HepG2 (cell line): Measurements from ENCODE around the gene ZG16. TPM values are rescaled to one million over a fixed set of nuclear protein-coding genes. Genes with fewer than 3 reads are reported as not detected.

Experiments
- ATAC-seq: fragments of 200-7000 bp; cut with Tn5 transposase; 3 replicates; pipeline ENCODE4 v1.9.1; 2020; ENCODE audit warnings: mild to moderate bottlenecking, moderate library complexity
- BruUV-seq: library from RNA; stranded (reverse); fragments of 400-500 nt; replicated peaks from 2 replicates; lab custom pipeline; 2021; lab: Mats Ljungman, UMichigan
- CTCF ChIA-PET: fragments of 300-600 bp; formaldehyde crosslinking; extraction: SDS; loops from one replicate; lab custom pipeline; 2021; ENCODE audit warnings: low total read pairs, inconsistent platforms, low intra/inter-chr PET ratio; lab: Yijun Ruan, JAX
- POLR2A ChIA-PET: fragments of 350-600 bp; sonication (Branson Sonifier 250); formaldehyde crosslinking; loops from one replicate; lab custom pipeline; 2020; ENCODE audit warnings: antibody characterized with exemption, inconsistent platforms; lab: Yijun Ruan, JAX
- DNase-seq: peaks from one replicate; pipeline ENCODE4 v3.0.0-alpha.2; 2015; ENCODE audit warnings: low spot score
- FAIRE-seq: peaks from 3 replicates; lab custom pipeline; 2011; peaks lifted over from hg19 to GRCh38; lab: Jason Lieb, UNC
- H2AFZ ChIP-seq: one replicate; pipeline ENCODE4 v1.6.1; 2011; ENCODE audit warnings: low read length, inconsistent platforms
- H3K27ac ChIP-seq: fragments of 300-600 bp; 3 replicates; pipeline ENCODE4 v1.8.0; 2011; ENCODE audit warnings: mixed run types, mild to moderate bottlenecking, mixed read lengths, low read length, inconsistent platforms; ENCODE audit not compliant: insufficient read depth; ENCODE audit errors: extremely low read length
- H3K27me3 ChIP-seq, 2 experiments: fragments of 200-600 bp in 1 of 2; 2 replicates in 1 of 2; 3 replicates in 1 of 2; pipeline versions ENCODE4 v1.6.0 to v1.8.0; 2011; ENCODE audit warnings: low read length in 2 of 2, mild to moderate bottlenecking in 2 of 2, moderate library complexity in 2 of 2, inconsistent platforms in 1 of 2; ENCODE audit not compliant: insufficient read depth in 2 of 2, control insufficient read depth in 1 of 2
- H3K36me3 ChIP-seq, 2 experiments: fragments of 200-600 bp in 1 of 2; replicated peaks in 1 of 2; 2 replicates in 1 of 2; 3 replicates in 1 of 2; pipeline versions ENCODE4 v1.5.1 to v1.8.0; 2011; ENCODE audit warnings: low read length in 2 of 2, inconsistent platforms in 1 of 2; ENCODE audit not compliant: insufficient read depth in 2 of 2, control insufficient read depth in 1 of 2
- H3K4me1 ChIP-seq: 2 replicates; pipeline ENCODE4 v1.5.1; 2012; ENCODE audit warnings: low read length, inconsistent platforms; ENCODE audit not compliant: insufficient read depth
- H3K4me2 ChIP-seq: 2 replicates; pipeline ENCODE4 v1.6.0; 2011; ENCODE audit warnings: low read depth, low read length, inconsistent platforms
- H3K4me3 ChIP-seq, 3 experiments: fragments of 200-600 bp in 1 of 3; sonication (generic), shearing (Covaris generic) in 1 of 3; replicated peaks in 1 of 3; 2 replicates each; pipeline ENCODE4 v1.5.1; 2011 to 2016; ENCODE audit warnings: low read length in 3 of 3, inconsistent platforms in 2 of 3, low read depth in 2 of 3, mild to moderate bottlenecking in 2 of 3, control low read depth in 1 of 3, mixed read lengths in 1 of 3; ENCODE audit not compliant: insufficient read depth in 1 of 3
- H3K79me2 ChIP-seq: one replicate; pipeline ENCODE4 v1.6.1; 2011; ENCODE audit warnings: low read length, inconsistent platforms; ENCODE audit not compliant: insufficient read depth
- H3K9ac ChIP-seq: 2 replicates; pipeline ENCODE4 v1.6.0; 2011; ENCODE audit warnings: mild to moderate bottlenecking, low read depth, low read length, inconsistent platforms; ENCODE audit not compliant: insufficient read depth
- H3K9me3 ChIP-seq: 2 replicates; pipeline ENCODE4 v1.5.1; 2012; ENCODE audit warnings: mild to moderate bottlenecking, low read length
- H4K20me1 ChIP-seq: 2 replicates; pipeline ENCODE4 v1.6.0; 2011; ENCODE audit warnings: inconsistent platforms, mild to moderate bottlenecking, low read length, moderate library complexity; ENCODE audit not compliant: insufficient read depth
- BRD4 ChIP-seq: sonication (generic); formaldehyde crosslinking; IDR thresholded peaks from 2 replicates; pipeline ENCODE4 v1.4.0; 2020; ENCODE audit warnings: missing genetic modification reagents
- CBX1 ChIP-seq: IDR thresholded peaks from one replicate; pipeline ENCODE4 v1.6.1; 2016; ENCODE audit warnings: antibody characterized with exemption, low read depth
- CHD2 ChIP-seq: IDR thresholded peaks from 2 replicates; pipeline ENCODE4 v1.6.1; 2011; ENCODE audit warnings: low read depth, low read length, improper control_type of control experiment
- CREM ChIP-seq, 2 experiments: sonication (generic) in 1 of 2; formaldehyde crosslinking in 1 of 2; IDR thresholded peaks; 2 replicates each; pipeline versions ENCODE4 v1.4.0 to v1.6.1; 2016 to 2020; ENCODE audit warnings: antibody characterized with exemption in 1 of 2, mild to moderate bottlenecking in 1 of 2, missing genetic modification reagents in 1 of 2
- DDIT3 ChIP-seq: sonication (generic); formaldehyde crosslinking; IDR thresholded peaks from 2 replicates; pipeline ENCODE4 v1.4.0; 2020; ENCODE audit warnings: mild to moderate bottlenecking, missing genetic modification reagents
- KDM2A ChIP-seq: sonication (generic); formaldehyde crosslinking; IDR thresholded peaks from 2 replicates; pipeline ENCODE4 v1.4.0; 2020; ENCODE audit warnings: low read depth, missing genetic modification reagents, borderline replicate concordance
- MYC ChIP-seq: sonication (generic); formaldehyde crosslinking; IDR thresholded peaks from 2 replicates; pipeline ENCODE4 v1.9.0; 2021; ENCODE audit warnings: missing genetic modification reagents, borderline replicate concordance
- USF2 ChIP-seq, 2 experiments: sonication (generic) in 1 of 2; formaldehyde crosslinking in 1 of 2; IDR thresholded peaks; 2 replicates each; pipeline versions ENCODE4 v1.5.1 to v1.6.1; 2011 to 2020; ENCODE audit warnings: borderline replicate concordance in 1 of 2, low read depth in 1 of 2, low read length in 1 of 2, mild to moderate bottlenecking in 1 of 2, missing genetic modification reagents in 1 of 2, moderate library complexity in 1 of 2
- XRCC5 ChIP-seq: fragments of 200-400 bp; formaldehyde crosslinking; optimal IDR thresholded peaks from 2 replicates; pipeline ENCODE3; 2017; ENCODE audit warnings: mild to moderate bottlenecking, low read length
- ZBTB7B ChIP-seq: sonication (generic); formaldehyde crosslinking; IDR thresholded peaks from 2 replicates; pipeline ENCODE4 v1.4.0; 2020; ENCODE audit warnings: missing genetic modification reagents
- ZNF121 ChIP-seq: sonication (generic); formaldehyde crosslinking; IDR thresholded peaks from 2 replicates; pipeline ENCODE4 v1.5.0; 2020; ENCODE audit warnings: mild to moderate bottlenecking, missing genetic modification reagents
- ZNF263 ChIP-seq: sonication (generic); formaldehyde crosslinking; IDR thresholded peaks from 2 replicates; pipeline ENCODE4 v1.4.0; 2020; ENCODE audit warnings: missing genetic modification reagents
- ZNF547 ChIP-seq: sonication (generic); formaldehyde crosslinking; IDR thresholded peaks from 2 replicates; pipeline ENCODE4 v1.5.1; 2020; ENCODE audit warnings: mild to moderate bottlenecking, missing genetic modification reagents
- ZNF605 ChIP-seq: sonication (generic); formaldehyde crosslinking; IDR thresholded peaks from 2 replicates; pipeline ENCODE4 v1.8.0; 2022; ENCODE audit warnings: mild to moderate bottlenecking, missing genetic modification reagents
- ZNF788 ChIP-seq: sonication (generic); formaldehyde crosslinking; IDR thresholded peaks from 2 replicates; pipeline ENCODE4 v1.5.0; 2020; ENCODE audit warnings: mild to moderate bottlenecking, missing genetic modification reagents, borderline replicate concordance
- WGBS: methylation state at CpG from one replicate; pipeline ENCODE4 v1.1.6; 2017; ENCODE audit warnings: low lambda C conversion rate; 5-methylcytosine and 5-hydroxymethylcytosine counted together
- in situ Hi-C: cut with HindIII; loops from 2 replicates; pipeline ENCODE4 v1.10.0; 2017; ENCODE audit warnings: low pct_unique_long_range_greater_than_20kb; ENCODE audit not compliant: extremely low pct_ligation_motif_present
- intact Hi-C: fragments of 100-400 bp; cut with micrococcal nuclease; formaldehyde crosslinking; loops from one replicate; pipeline ENCODE4 v1.10.0; 2022; ENCODE audit not compliant: unreplicated experiment
- polyA plus RNA-seq, 8 experiments: library from polyadenylated mRNA; depleted of rRNA in 3 of 8; stranded (reverse) in 7 of 8; unstranded in 1 of 8; fragments of >200 nt; fragmentation: Illumina TruSeq in 4 of 8; extraction: Trizol in 4 of 8; gene quantifications; 2 replicates each; pipeline versions ENCODE4 v1.2.1 to v1.2.3, GENCODE V29; 2011 to 2016; ENCODE audit warnings: low read depth in 4 of 8, missing spikeins in 1 of 8, mixed read lengths in 1 of 8; ENCODE audit not compliant: insufficient read depth in 1 of 8
- total RNA-seq, 5 experiments: library from RNA; depleted of rRNA; stranded (reverse); fragments of >200 nt; fragmentation: Illumina TruSeq; extraction: Trizol; gene quantifications; 2 replicates each; pipeline ENCODE4 v1.2.3, GENCODE V29; 2016; ENCODE audit warnings: low read depth in 1 of 5

Gene ZG16
- total and polyA plus RNA-seq, 2 of the 13 experiments (the other 11 are each of a cell fraction or from before 2014, with no cell fraction given): 0.04 to 0.07 TPM

- intact Hi-C loops (loop anchor here (5.0 kb wide), 1 partner anchor 36 kb away; the partner anchor contains the start of gene CDIPT), in situ Hi-C loops (no loop called here)
- Histone ChIP-seq H3K4me1 (peaks cover 93% of the 10 kb centered on the region), H3K9me3 (no peaks in the 10 kb centered on the region), H3K27me3 (no peaks in the 10 kb centered on the region), H2AFZ (no peak overlapping the region), H3K4me3 (no peak overlapping the region), H3K27ac (peak overlapping the region; percentile 16), H3K79me2 (peaks cover 7% of the 10 kb centered on the region), H4K20me1 (no peaks in the 10 kb centered on the region), H3K36me3 (no peaks in the 10 kb centered on the region), H3K4me2 (peak overlapping the region; percentile 38), H3K9ac (peak overlapping the region; percentile 6; the same call in 1 of the 2 replicates)
- 22% methylated on average over 8 of the region's 8 CpGs for WGBS
- no TSS peak for BruUV-seq
- ChIA-PET POLR2A (interaction anchor here (0.7 to 6.6 kb wide), 14 partner anchors 7 to 152 kb away, joined by 3 to 145 read pairs (median 4); partner anchors contain the start of genes CDIPT, MAZ, MVP and PAGR1), CTCF (no interaction called here)
- FAIRE-seq (peak; percentile 26), ATAC-seq (peak; percentile 1; the same call in 2 of the 3 replicates), DNase-seq (no peak)
- no peak for TF ChIP-seq USF2 (IDR thresholded peaks at IDR 0.05; ENCODE audit: low read depth, low read length)
- TF ChIP-seq USF2 (CRISPR knock-in tag; IDR thresholded peaks at IDR 0.05; ENCODE audit: borderline replicate concordance): no peak
- no peak for TF ChIP-seq DDIT3 (CRISPR knock-in tag)
- TF ChIP-seq ZNF547: 0 out of 2 replicates have a peak, but pooled peaks have one; percentile 12
- TF ChIP-seq KDM2A (CRISPR knock-in tag): 0 out of 2 replicates have a peak, but pooled peaks have one; percentile 2
- TF ChIP-seq ZNF121 (CRISPR knock-in tag): 0 out of 2 replicates have a peak, but pooled peaks have one; percentile 46
- TF ChIP-seq XRCC5: peak; percentile 5
- no peak for TF ChIP-seq MYC (CRISPR knock-in tag)
- TF ChIP-seq ZNF788 (CRISPR knock-in tag): 0 out of 2 replicates have a peak, but pooled peaks have one; percentile 36
- no peak for TF ChIP-seq ZBTB7B (CRISPR knock-in tag)
- TF ChIP-seq CHD2: no peak
- no peak for TF ChIP-seq BRD4 (CRISPR knock-in tag)
- TF ChIP-seq ZNF263 (CRISPR knock-in tag): peak; percentile 40; the same call in 1 of the 2 replicates
- TF ChIP-seq CREM (IDR thresholded peaks at IDR 0.05): no peak
- TF ChIP-seq CREM (CRISPR knock-in tag; IDR thresholded peaks at IDR 0.05): no peak
- TF ChIP-seq CBX1: peak; percentile 40
- 0 out of 2 replicates have a peak, but pooled peaks have one; percentile 18 for TF ChIP-seq ZNF605 (CRISPR knock-in tag)
Observed at GRCh38 chr16:29826342-29826695, 48.3 kb downstream of the ZG16 start.
